Cardiac fibroblast (primary cell): ENCODE measurements around the gene TRAF2.
A peak's percentile ranks its signal among the peaks of the same experiment; 100 is the strongest.

Experiments
- DNase-seq, 2 donors: peaks; one replicate each; pipeline versions ENCODE4 v3.0.0 to v3.0.0-alpha.2; 2010; ENCODE audit warnings: low read depth in 2 of 2
- H3K4me3 ChIP-seq, 2 donors: replicated peaks in 1 of 2; 1 replicate in 1 of 2; 2 replicates in 1 of 2; pipeline ENCODE4 v1.5.1; 2011; ENCODE audit warnings: low read depth in 2 of 2, low read length in 2 of 2, mild to moderate bottlenecking in 2 of 2, moderate library complexity in 1 of 2
- TF ChIP-seq, protein P1 (sequence below): IDR thresholded peaks from one replicate; pipeline ENCODE4 v1.5.1; 2011; ENCODE audit warnings: low read depth, mild to moderate bottlenecking, low read length, inconsistent platforms

Gene TRAF2

DNA sequence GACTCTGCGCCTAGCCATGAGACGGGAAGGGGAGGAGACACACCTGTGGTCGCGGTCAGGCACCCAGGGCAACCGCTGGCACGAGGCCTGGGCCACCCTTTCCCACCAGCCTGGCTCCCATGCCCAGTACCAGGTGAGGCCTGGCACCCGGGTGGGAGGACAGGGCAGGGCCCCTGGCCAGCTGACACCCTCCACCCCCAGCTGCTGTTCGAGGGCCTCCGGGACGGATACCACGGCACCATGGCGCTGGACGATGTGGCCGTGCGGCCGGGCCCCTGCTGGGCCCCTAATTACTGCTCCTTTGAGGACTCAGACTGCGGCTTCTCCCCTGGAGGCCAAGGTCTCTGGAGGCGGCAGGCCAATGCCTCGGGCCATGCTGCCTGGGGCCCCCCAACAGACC lies 29.1 kb upstream of the TRAF2 start:
- H3K4me3 ChIP-seq = no peak overlapping the region
- TF ChIP-seq, protein P1, sequence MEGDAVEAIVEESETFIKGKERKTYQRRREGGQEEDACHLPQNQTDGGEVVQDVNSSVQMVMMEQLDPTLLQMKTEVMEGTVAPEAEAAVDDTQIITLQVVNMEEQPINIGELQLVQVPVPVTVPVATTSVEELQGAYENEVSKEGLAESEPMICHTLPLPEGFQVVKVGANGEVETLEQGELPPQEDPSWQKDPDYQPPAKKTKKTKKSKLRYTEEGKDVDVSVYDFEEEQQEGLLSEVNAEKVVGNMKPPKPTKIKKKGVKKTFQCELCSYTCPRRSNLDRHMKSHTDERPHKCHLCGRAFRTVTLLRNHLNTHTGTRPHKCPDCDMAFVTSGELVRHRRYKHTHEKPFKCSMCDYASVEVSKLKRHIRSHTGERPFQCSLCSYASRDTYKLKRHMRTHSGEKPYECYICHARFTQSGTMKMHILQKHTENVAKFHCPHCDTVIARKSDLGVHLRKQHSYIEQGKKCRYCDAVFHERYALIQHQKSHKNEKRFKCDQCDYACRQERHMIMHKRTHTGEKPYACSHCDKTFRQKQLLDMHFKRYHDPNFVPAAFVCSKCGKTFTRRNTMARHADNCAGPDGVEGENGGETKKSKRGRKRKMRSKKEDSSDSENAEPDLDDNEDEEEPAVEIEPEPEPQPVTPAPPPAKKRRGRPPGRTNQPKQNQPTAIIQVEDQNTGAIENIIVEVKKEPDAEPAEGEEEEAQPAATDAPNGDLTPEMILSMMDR = no peak
- no peak for DNase-seq

DNA sequence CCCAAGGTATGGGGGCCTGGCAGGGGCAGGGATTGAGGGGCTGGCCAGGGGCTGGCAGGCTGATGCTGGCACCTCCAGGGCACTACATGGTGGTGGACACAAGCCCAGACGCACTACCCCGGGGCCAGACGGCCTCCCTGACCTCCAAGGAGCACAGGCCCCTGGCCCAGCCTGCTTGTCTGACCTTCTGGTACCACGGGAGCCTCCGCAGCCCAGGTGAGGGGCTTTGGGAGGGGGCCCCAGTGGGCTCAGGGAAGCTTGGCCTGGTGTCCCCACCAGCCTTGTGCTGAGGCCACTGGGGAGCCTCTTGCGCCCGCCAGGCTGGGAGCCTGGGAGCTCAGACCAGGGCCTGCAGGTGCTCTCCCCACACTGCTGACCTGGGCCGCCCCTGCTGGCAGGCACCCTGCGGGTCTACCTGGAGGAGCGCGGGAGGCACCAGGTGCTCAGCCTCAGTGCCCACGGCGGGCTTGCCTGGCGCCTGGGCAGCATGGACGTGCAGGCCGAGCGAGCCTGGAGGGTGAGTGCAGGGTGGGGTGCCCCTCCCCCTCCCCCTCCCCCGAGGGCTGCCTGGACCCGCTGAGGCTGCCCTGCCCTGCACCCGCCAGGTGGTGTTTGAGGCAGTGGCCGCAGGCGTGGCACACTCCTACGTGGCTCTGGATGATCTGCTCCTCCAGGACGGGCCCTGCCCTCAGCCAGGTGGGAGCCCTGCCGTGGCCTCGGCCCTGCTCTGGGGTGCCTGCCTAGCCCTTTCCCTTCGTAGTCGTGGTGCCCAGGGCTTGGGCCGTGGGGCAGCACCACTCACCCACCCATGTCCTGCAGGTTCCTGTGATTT lies 28.5 kb upstream of the TRAF2 start:
- no peak overlapping the region for H3K4me3 ChIP-seq
- no peak for DNase-seq
- TF ChIP-seq, protein P1 = no peak

DNA sequence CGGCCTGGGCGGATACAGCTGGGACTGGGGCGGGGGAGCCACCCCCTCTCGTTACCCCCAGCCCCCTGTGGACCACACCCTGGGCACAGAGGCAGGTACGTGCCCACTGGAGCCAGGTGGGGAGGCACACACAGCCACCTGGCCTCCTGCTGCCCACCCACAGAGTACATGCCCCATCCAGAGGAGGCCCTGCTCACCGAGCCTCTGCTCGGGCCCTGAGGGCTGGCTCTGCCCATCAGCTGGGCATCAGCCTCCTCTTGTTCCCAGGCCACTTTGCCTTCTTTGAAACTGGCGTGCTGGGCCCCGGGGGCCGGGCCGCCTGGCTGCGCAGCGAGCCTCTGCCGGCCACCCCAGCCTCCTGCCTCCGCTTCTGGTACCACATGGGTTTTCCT lies 27.9 kb upstream of the TRAF2 start:
- no peak overlapping the region for H3K4me3 ChIP-seq
- TF ChIP-seq, protein P1 = no peak
- DNase-seq = no peak

DNA sequence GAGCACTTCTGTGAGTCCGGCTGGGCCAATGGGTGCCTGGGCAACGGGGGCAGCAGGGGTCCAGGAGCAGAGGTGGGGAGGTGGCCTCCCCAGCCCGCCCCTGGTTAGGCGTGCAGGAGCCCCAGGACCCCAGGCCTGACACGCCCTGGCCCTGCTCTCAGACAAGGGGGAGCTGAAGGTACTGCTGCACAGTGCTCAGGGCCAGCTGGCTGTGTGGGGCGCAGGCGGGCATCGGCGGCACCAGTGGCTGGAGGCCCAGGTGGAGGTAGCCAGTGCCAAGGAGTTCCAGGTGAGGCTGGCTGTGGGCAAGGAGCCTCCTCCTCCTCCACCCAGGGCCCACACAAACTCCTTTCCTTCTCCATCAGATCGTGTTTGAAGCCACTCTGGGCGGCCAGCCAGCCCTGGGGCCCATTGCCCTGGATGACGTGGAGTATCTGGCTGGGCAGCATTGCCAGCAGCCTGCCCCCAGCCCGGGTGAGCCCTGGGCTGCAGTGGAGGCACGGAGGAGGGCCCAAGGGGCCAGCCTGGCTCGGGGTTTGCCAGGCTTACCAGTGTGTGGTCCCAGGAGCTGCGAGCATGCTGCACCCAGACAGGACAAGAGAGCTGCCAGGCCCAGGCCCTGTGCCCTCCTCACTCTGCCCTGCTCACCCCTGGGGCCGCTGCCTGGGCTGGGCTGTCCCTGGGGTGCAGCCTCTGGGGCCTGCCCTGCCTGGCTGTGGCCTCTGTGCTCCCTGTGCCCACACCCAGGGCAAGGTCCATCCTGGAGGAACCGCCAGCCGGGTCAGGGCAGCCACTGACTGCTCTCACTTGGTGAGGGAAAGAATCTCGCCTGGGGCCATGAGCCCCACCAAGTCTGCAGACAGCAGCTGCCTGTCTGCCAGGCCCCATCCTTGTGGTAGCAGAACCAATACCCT lies 27.2 kb upstream of the TRAF2 start:
- H3K4me3 ChIP-seq = no peak overlapping the region
- TF ChIP-seq, protein P1 = no peak
- peak; percentile 31 to 76 for DNase-seq

DNA sequence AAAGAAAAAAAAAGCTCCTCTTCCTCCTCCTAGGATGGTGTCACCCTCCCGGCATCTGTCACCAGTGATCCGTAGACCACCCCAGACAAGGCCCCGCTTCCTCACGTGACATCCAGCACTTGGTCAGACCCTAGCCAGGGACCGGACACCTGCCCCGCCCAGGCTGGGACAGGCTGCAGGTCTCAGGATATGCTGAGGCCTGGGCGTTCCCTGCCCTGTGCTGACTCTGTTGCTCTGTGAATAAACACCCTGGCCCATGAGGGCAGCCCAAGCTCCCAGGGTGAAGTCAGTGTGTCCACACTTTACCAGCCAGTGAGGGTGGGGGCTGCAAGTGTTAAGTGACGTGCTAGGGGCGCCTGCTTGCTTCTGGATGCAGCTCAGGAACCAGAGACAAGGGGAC lies 25.8 kb upstream of the TRAF2 start:
- TF ChIP-seq, protein P1 = no peak
- DNase-seq = no peak
- no peak overlapping the region for H3K4me3 ChIP-seq

DNA sequence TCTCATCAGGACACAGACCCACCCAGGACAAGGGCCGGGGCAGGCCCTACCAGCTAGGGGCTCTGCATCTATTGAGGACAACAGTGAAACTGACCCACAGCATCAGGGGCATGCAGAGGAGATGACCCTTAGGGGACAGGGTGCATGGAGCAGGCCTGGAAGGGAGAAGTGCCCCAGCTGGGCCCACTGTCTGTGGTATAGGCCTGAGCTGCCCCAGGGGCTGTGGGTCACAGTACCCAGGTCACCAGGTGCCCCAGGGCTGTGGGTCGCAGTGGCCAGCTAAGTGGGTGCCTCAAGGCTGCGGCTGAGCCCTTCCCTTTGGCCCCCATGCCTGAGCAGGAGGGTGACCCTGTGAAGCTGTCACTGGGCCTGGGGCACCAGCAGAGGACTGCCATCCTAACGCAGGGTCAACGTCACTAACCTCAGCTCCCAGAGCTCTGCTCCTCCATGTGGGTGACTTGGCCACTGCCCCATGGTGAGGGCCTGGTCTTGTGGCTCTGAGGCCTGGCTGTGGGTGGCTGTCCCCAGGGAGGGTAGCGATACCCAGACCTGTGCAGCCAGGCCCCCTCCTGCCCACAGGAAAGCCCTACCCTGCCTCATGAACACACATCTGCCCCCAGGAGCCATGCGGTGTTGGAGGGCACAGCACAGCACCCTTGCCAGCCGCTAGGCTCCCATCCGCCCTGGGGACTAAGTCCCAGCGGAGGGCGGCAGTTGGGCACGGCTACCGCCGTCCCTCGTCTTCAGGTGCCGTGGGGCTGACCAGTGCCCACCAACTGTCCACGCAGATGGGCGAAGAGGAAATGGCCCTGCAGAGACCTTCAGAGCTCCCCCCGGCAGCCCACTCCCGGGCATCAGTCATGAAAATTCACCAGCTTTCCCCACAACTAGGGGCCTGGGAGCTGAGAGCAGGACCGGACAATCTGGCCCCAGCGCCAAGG lies 25.1 kb upstream of the TRAF2 start:
- H3K4me3 ChIP-seq = no peak overlapping the region
- no peak for DNase-seq
- TF ChIP-seq, protein P1 = no peak
